Natural killer cell treated with Interleukin-12 subunit alpha and Interleukin-12 subunit beta and Interleukin-15 and Interleukin-18, amount 100 ng/mL, for 72 hours (primary cell): ENCODE results near the gene PEA15. TPM values are rescaled to one million over a fixed set of nuclear protein-coding genes. Genes with fewer than 3 reads are reported as not detected.

Experiments used
- ATAC-seq, 2 donors: fragments of 150-1000 bp; cut with Tn5 transposase in 1 of 2; sonication (Bioruptor Pico), chemical (Tn5 transposase) in 1 of 2; 2 replicates each; pipeline ENCODE4 v1.10.0; 2021
- DNase-seq: peaks from one replicate; pipeline ENCODE4 v3.0.0; 2022; ENCODE audit warnings: low spot score
- H3K27ac Mint-ChIP-seq, 2 donors: 1 replicate in 1 of 2; 2 replicates in 1 of 2; pipeline ENCODE4 v1.8.0; 2022; ENCODE audit warnings: mixed read lengths in 2 of 2, mild to moderate bottlenecking in 1 of 2, moderate library complexity in 1 of 2
- H3K27me3 Mint-ChIP-seq, 2 donors: 1 replicate in 1 of 2; 2 replicates in 1 of 2; pipeline ENCODE4 v1.8.0; 2022; ENCODE audit warnings: mixed read lengths in 2 of 2
- H3K36me3 Mint-ChIP-seq: one replicate; pipeline ENCODE4 v1.8.0; 2022; ENCODE audit warnings: mixed read lengths
- H3K4me1 Mint-ChIP-seq, 2 donors: 1 replicate in 1 of 2; 2 replicates in 1 of 2; pipeline ENCODE4 v1.8.0; 2022; ENCODE audit warnings: low read depth in 2 of 2, mixed read lengths in 2 of 2, mild to moderate bottlenecking in 1 of 2
- H3K4me3 Mint-ChIP-seq: one replicate; pipeline ENCODE4 v1.8.0; 2022; ENCODE audit warnings: mixed read lengths
- H3K9me3 Mint-ChIP-seq: 2 replicates; pipeline ENCODE4 v1.8.0; 2022; ENCODE audit warnings: mixed read lengths
- total RNA-seq, 2 donors: library from RNA; stranded (reverse); gene quantifications; one replicate each; pipeline ENCODE4 v1.2.3, GENCODE V29; 2022

The PEA15 gene
- total RNA-seq, 2 donors from 2014 or later, result 55.7 to 63.3 TPM

DNA sequence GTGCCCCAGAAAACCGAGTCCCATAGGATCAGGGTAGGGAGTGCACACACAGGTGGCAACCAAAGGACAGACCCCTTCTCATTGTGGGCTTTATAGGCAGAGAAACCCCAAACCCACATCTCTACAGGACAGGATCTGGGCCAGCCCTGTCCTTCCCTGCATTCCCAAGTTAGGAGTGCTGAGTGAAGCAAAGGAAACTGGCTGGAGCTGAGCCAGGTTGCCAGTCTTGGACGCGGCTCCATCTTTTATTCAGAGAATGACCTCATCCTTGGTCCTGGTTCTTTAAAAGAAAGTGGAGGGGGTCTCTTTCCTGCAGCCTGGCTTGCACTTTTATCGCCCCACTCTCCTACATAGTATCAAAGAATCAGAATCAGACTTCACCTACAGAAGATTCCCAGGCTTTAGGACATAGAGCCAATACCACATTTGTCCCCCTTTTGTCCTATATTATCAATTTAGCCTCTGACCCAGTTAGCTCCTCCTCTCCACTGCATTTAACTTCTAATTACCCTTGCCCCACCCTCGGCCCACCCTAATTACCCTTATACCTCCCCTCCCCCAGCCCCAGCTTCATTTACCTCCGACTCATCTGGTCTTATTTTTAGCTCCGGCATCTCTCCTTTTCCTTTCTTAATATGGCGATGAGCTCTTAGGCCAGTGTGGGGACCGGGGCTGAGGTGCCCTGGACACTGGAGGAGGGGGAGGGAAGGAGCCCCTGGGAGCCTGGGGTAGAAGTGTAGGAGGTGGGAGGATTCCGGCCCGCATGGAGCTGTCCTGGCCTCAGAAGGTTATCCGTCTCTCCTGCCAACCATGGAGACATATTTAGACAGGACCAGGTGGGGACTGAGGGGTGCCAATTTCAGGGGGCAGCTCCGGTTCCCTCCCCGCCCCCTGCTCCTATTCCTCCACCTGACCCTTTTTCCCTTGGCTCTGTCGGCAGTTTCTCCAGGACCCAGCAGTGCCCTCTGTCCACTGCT, 15.2 kb upstream of the PEA15 start, which contains the start of gene CASQ1:
Gene CASQ1 (plus strand): TSS at position 927 of the 977 bp plus-strand sequence. CDS start 177 bp downstream, outside the sequence.
- Mint-ChIP-seq H3K4me1 (no peaks in the 10 kb centered on the region), H3K27me3 (peaks cover 8 to 11% of the 10 kb centered on the region in 2 donors), H3K36me3 (no peaks in the 10 kb centered on the region), H3K27ac (no peak within 1 kb of the TSS), H3K4me3 (no peak within 1 kb of the TSS), H3K9me3 (no peaks in the 10 kb centered on the region)
- ATAC-seq, result no peak
- no peak for DNase-seq

DNA sequence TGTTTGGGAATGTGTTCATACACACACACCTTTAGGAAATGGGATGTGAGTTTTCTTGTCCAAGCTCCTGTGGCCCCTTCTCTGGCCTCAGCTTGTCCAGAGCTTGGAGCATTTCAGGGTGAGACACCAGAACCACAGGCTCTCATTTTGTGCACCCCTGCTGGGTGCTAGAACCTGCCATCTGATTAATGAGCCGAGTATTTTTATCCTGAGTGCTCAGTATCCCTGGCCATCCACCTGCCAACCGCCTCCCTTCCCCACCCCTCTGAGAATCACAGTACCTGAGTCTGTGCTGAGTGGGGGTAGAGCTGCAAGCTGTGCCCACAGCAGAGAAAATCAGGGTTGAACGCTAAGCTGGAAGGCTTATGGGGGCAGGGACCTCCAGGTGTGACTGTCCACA, 13.4 kb upstream of the PEA15 start:
- Mint-ChIP-seq H3K4me1 (no peaks in the 10 kb centered on the region), H3K27ac (no peak overlapping the region), H3K4me3 (no peak overlapping the region), H3K36me3 (no peaks in the 10 kb centered on the region), H3K27me3 (peaks cover under 1 to 8% of the 10 kb centered on the region in 2 donors), H3K9me3 (no peaks in the 10 kb centered on the region)
- ATAC-seq (no peak), DNase-seq (no peak)

- Mint-ChIP-seq H3K9me3 (no peaks in the 10 kb centered on the region), H3K27me3 (peaks cover 0 to 8% of the 10 kb centered on the region in 2 donors), H3K4me1 (no peaks in the 10 kb centered on the region), H3K36me3 (no peaks in the 10 kb centered on the region), H3K4me3 (no peak overlapping the region), H3K27ac (no peak overlapping the region)
- ATAC-seq (no peak), DNase-seq (no peak)
Measured at GRCh38 chr1:160192234-160192633, 12.9 kb upstream of the PEA15 start.

DNA sequence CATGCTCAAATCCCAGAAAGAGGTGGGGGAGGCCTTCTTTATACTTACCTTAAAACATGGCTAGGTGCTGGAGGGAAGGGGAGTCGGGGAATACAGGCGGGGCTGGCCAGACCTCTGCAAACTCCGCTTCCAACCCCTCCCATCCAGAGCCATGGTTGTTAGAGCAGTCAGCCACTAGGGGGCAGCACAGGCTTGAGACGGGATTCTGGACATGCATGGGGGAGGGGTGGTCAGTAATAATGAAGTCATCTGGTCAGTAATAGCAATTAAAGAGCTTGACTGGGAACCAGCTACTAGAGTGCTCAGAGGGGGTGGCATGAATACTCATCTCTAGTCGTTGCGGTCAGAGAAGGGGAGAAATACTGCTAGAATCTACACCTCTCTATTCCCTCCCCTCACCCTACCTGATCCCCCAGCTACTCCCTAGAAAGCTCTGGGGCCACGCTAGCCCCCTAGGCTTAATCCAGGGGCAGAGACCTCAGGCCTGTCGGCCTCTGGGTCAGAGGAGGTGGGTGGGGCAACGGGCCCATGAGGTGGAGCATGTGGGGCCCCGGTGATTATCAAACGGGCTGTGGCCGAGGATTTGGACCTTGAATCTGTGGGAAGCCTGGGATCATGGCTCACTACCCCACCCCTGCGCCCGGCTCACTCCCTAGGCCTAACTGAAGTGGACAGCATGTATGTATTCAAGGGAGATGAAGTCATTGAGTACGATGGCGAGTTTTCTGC, 11.9 kb upstream of the PEA15 start:
- DNase-seq (peak; percentile 87), ATAC-seq (peak; percentile 67 to 82)
- Mint-ChIP-seq H3K27me3 (peaks cover 0 to 5% of the 10 kb centered on the region in 2 donors), H3K4me1 (no peaks in the 10 kb centered on the region), H3K27ac (no peak overlapping the region), H3K9me3 (no peaks in the 10 kb centered on the region), H3K4me3 (no peak overlapping the region), H3K36me3 (no peaks in the 10 kb centered on the region)

- DNase-seq, result no peak
- ATAC-seq, result peak in 1 of 2 donors; percentile 21
- Mint-ChIP-seq H3K27ac (no peak overlapping the region), H3K9me3 (no peaks in the 10 kb centered on the region), H3K4me3 (no peak overlapping the region), H3K4me1 (no peaks in the 10 kb centered on the region), H3K27me3 (peaks cover 0 to 4% of the 10 kb centered on the region in 2 donors), H3K36me3 (no peaks in the 10 kb centered on the region)
Measured at GRCh38 chr1:160193832-160194736, 11.1 kb upstream of the PEA15 start.

- DNase-seq, result no peak
- Mint-ChIP-seq H3K36me3 (no peaks in the 10 kb centered on the region), H3K27me3 (no peaks in the 10 kb centered on the region), H3K27ac (no peak overlapping the region), H3K9me3 (no peaks in the 10 kb centered on the region), H3K4me1 (no peaks in the 10 kb centered on the region), H3K4me3 (no peak overlapping the region)
- peak in 1 of 2 donors; percentile 4 for ATAC-seq
Measured at GRCh38 chr1:160194737-160195059, 10.5 kb upstream of the PEA15 start.

DNA sequence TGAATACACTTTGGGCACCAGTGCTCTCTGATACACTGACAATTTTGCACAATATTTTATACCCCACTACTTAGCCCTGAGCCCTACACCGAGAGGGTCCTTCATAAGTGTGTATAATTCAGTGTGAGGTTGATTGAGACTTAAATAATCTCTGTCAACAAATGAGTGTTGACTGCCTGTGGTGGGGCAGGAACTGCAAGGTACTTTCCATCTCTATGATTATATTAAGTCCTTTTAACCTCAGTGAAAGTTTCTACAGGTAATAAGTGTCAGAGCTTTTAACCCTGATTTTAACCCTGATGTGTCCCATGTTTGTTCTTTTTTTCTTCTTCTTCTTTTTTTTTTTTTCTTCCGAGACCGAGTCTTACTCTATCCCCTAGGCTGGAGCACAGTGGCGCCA, 9.0 kb upstream of the PEA15 start:
- Mint-ChIP-seq H3K27ac (no peak overlapping the region), H3K4me3 (no peak overlapping the region), H3K9me3 (no peaks in the 10 kb centered on the region)

GRCh38 chr1:160197231-160197630, 8.0 kb upstream of the PEA15 start:
- H3K27ac Mint-ChIP-seq, result no peak overlapping the region
- no peak for ATAC-seq
- H3K4me1 Mint-ChIP-seq, result no peaks in the 10 kb centered on the region
- H3K4me3 Mint-ChIP-seq, result no peak overlapping the region
- H3K9me3 Mint-ChIP-seq, result no peaks in the 10 kb centered on the region
- H3K27me3 Mint-ChIP-seq, result no peaks in the 10 kb centered on the region
- no peak for DNase-seq
- no peaks in the 10 kb centered on the region for H3K36me3 Mint-ChIP-seq

More for the DNA sequence above, 9.0 kb upstream of the PEA15 start:
- ATAC-seq, result no peak
- Mint-ChIP-seq H3K27me3 (no peaks in the 10 kb centered on the region), H3K36me3 (no peaks in the 10 kb centered on the region), H3K4me1 (no peaks in the 10 kb centered on the region)
- no peak for DNase-seq

GRCh38 chr1:160200786-160201185, 4.4 kb upstream of the PEA15 start:
- DNase-seq (no peak), ATAC-seq (no peak)
- H3K4me1 Mint-ChIP-seq, result peaks cover 10 to 11% of the 10 kb centered on the region in 2 donors
- no peaks in the 10 kb centered on the region for H3K27me3 Mint-ChIP-seq
- peak overlapping the region in 1 of 2 donors; percentile 16 for H3K27ac Mint-ChIP-seq
- H3K4me3 Mint-ChIP-seq, result no peak overlapping the region
- H3K9me3 Mint-ChIP-seq, result no peaks in the 10 kb centered on the region
- H3K36me3 Mint-ChIP-seq, result no peaks in the 10 kb centered on the region

DNA sequence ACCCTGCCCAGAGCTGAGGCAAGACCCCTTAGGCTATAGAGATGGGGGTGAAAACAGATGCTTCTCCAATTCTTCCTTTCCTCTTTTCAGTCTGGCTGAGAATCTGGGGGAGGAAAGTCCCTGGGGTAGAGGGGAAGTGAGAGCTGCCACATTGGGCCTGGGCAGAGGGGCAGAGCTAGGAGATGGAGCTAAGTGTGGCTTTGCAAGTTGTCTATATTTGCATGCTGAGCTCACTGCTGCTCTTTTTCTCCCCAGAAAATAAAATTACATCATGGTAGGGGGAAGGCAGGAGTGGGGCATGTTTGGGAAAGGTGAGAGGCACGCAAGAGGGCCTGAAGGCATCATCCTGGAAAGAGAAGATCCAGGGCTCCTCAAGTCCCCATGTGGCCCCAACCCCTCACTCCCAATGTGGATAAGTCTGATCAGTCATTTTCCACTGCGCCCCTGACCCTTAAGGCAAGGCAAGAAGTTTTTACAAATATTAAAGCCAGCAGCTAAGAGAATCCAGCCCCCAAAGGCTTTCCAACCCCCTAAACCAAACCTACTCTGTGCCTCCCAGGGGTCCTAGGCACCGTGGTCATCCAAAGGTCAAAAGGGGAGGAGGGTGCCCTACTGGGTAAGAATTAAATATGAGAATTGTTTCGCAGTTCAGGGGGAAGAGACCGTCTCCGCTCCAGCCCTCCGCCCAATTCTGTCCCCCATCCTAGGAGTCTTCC, 500 bp upstream of the PEA15 start:
- no peaks in the 10 kb centered on the region for H3K27me3 Mint-ChIP-seq
- no peaks in the 10 kb centered on the region for H3K9me3 Mint-ChIP-seq
- H3K4me3 Mint-ChIP-seq, result peak overlapping the region; percentile 88
- peaks cover 37 to 40% of the 10 kb centered on the region in 2 donors for H3K4me1 Mint-ChIP-seq
- DNase-seq (no peak), ATAC-seq (peak in 1 of 2 donors; percentile 57)
- peak overlapping the region; percentile 82 to 84 for H3K27ac Mint-ChIP-seq
- no peaks in the 10 kb centered on the region for H3K36me3 Mint-ChIP-seq

DNA sequence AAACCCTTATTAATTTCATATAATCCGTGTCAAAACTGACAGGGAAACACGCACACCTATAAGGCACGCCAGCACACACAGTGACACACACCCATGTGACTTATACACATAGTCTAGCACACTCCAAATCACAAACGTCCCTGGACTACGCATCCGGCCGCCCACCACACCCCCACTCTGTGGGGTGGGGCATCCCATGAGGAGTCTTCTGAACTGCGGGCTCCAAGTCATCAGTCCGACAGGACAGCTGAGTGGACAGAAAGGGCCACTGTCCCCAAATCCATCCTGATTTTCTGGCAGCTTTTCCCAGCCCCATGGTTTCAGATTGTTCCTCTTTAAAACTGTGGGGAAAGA, 829 bp downstream of the PEA15 start:
- H3K4me3 Mint-ChIP-seq, result peak overlapping the region; percentile 88
- no peaks in the 10 kb centered on the region for H3K36me3 Mint-ChIP-seq
- H3K9me3 Mint-ChIP-seq, result no peaks in the 10 kb centered on the region

DNA sequence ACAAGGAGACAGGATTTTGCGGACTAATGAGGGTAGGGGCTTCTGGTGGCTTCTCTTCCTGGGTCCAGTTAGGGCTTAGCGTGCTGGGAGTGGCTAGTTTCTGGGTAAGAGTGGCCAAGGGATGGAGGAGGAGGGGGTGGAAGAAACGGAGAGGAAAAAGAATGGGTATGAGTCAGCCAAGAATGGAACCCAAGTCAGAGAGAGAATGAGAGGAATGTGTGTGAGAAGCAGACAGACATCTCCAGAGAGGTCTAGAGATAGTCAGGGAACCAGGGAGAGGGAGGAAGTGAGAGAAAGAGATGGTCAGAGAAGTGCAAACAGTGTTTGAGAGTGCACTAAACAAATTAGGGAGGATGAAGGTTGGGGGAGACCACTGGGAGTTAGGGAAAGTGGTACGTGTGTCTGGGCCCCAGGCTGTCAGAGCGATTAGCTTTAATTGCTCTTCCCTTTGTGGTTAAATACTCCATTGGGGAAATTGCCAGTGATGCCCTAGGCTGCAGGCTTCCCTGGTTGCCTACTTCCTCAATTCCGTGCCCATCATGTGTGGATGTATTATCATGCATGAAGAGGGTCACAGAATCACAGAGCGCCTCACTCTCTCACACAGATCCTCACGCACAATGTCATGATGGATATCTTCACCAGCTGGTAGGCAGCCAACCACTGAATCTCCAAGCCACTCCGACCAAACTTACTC, 1.4 kb downstream of the PEA15 start:
- Mint-ChIP-seq H3K27ac (peak overlapping the region; percentile 59 to 84), H3K4me1 (peaks cover 40% of the 10 kb centered on the region in 2 donors), H3K27me3 (no peaks in the 10 kb centered on the region), H3K36me3 (no peaks in the 10 kb centered on the region), H3K9me3 (no peaks in the 10 kb centered on the region), H3K4me3 (peak overlapping the region; percentile 88)
- no peak for ATAC-seq
- no peak for DNase-seq

More for the DNA sequence above, 829 bp downstream of the PEA15 start:
- H3K27me3 Mint-ChIP-seq, result no peaks in the 10 kb centered on the region
- ATAC-seq (peak; percentile 58 to 77), DNase-seq (no peak)
- peaks cover 37 to 40% of the 10 kb centered on the region in 2 donors for H3K4me1 Mint-ChIP-seq
- peak overlapping the region; percentile 59 to 84 for H3K27ac Mint-ChIP-seq
